Sigmoid colon (tissue), 4 donors: ENCODE data around the gene GMPS.
"Not testable (repeated sequence)": the region's sequence is repeated elsewhere in the genome, so short reads cannot be mapped to it uniquely, and the experiment has no call there.

Experiments
- EP300 ChIP-seq, 4 donors: sonication (generic); formaldehyde crosslinking; IDR thresholded peaks; one replicate each; pipeline ENCODE4 v1.6.1; 2017; ENCODE audit warnings: antibody characterized with exemption in 4 of 4
- POLR2A ChIP-seq, 2 donors: fragments of 450-650 bp; IDR thresholded peaks; one replicate each; pipeline ENCODE4 v1.6.1; 2016; ENCODE audit warnings: antibody characterized with exemption in 2 of 2, mild to moderate bottlenecking in 2 of 2, moderate library complexity in 2 of 2
- POLR2AphosphoS5 ChIP-seq, 4 donors: sonication (generic); formaldehyde crosslinking; IDR thresholded peaks; one replicate each; pipeline ENCODE4 v1.6.1; 2017; ENCODE audit warnings: antibody characterized with exemption in 4 of 4
- TF ChIP-seq, protein P1 (sequence below), 4 experiments: fragments of 450-650 bp in 3 of 4; fragments of 200-600 bp in 1 of 4; IDR thresholded peaks; one replicate each; pipeline ENCODE4 v1.5.1; 2016 to 2019; ENCODE audit warnings: antibody characterized with exemption in 4 of 4, mild to moderate bottlenecking in 3 of 4, moderate library complexity in 2 of 4

DNA sequence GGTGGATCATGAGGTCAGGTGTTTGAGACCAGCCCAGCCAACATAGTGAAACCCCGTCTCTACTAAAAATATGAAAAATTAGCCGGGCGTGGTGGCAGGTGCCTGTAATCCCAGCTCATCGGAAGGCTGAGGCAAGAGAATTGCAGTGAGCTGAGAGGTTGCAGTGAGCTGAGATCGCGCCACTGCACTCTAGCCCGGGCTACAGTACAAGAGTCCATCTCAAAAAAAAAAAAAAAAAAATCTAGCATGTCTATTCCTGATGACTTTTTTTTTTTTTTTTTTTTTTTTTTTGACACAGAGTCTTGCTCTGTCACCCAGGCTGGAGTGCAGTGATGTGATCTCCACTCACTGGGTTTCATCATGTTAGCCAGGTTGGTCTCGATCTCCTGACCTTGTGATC lies 15.9 kb downstream of the GMPS start:
- TF ChIP-seq, protein P1, sequence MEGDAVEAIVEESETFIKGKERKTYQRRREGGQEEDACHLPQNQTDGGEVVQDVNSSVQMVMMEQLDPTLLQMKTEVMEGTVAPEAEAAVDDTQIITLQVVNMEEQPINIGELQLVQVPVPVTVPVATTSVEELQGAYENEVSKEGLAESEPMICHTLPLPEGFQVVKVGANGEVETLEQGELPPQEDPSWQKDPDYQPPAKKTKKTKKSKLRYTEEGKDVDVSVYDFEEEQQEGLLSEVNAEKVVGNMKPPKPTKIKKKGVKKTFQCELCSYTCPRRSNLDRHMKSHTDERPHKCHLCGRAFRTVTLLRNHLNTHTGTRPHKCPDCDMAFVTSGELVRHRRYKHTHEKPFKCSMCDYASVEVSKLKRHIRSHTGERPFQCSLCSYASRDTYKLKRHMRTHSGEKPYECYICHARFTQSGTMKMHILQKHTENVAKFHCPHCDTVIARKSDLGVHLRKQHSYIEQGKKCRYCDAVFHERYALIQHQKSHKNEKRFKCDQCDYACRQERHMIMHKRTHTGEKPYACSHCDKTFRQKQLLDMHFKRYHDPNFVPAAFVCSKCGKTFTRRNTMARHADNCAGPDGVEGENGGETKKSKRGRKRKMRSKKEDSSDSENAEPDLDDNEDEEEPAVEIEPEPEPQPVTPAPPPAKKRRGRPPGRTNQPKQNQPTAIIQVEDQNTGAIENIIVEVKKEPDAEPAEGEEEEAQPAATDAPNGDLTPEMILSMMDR (IDR thresholded peaks at IDR 0.05): not testable (repeated sequence)
- TF ChIP-seq EP300, POLR2A, POLR2AphosphoS5 (IDR thresholded peaks at IDR 0.05): not testable (repeated sequence)
